ENCODE measurements around the gene MYO5B.

DNA sequence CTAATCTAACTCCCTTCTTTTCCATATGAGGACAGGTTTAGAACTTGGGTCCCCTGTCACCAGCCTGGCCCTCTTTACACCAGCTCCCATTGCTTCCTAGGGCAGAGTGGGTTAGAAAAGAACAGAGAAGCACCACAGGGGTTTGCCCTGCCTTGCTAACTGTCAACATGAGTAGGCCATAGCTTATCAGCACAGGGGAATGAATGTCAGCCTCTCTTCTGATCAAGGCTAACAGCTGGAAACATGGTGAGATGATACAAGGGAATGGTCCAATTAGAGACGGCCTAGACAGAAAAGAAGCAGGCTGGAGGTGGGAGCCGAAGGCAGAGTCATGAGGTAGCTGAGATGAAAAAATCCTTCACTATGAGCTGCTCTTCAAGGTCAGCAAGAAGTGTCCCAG is 192.2 kb downstream of the MYO5B start:
- TF ChIP-seq, protein P1, sequence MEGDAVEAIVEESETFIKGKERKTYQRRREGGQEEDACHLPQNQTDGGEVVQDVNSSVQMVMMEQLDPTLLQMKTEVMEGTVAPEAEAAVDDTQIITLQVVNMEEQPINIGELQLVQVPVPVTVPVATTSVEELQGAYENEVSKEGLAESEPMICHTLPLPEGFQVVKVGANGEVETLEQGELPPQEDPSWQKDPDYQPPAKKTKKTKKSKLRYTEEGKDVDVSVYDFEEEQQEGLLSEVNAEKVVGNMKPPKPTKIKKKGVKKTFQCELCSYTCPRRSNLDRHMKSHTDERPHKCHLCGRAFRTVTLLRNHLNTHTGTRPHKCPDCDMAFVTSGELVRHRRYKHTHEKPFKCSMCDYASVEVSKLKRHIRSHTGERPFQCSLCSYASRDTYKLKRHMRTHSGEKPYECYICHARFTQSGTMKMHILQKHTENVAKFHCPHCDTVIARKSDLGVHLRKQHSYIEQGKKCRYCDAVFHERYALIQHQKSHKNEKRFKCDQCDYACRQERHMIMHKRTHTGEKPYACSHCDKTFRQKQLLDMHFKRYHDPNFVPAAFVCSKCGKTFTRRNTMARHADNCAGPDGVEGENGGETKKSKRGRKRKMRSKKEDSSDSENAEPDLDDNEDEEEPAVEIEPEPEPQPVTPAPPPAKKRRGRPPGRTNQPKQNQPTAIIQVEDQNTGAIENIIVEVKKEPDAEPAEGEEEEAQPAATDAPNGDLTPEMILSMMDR (IDR thresholded peaks at IDR 0.05; ENCODE audit: low read depth, low read length, poor library complexity, severe bottlenecking) = no peak
- TF ChIP-seq EZH2phosphoT487 (IDR thresholded peaks at IDR 0.05; ENCODE audit: borderline replicate concordance, low read length) = no peak

All from DOHH2 (cell line).